ENCODE data around the gene MRPS18B. TPM values are rescaled to one million over a fixed set of nuclear protein-coding genes. Genes with fewer than 3 reads are reported as not detected.

The MRPS18B gene
- total and polyA plus RNA-seq, 2 of the 13 experiments (the other 11 are each of a cell fraction or from before 2014, with no cell fraction given), result 125 to 131 TPM

- TF ChIP-seq ZNF335 (CRISPR knock-in tag; IDR thresholded peaks at IDR 0.05), result peak; percentile 9; the same call in 1 of the 2 replicates
- 0 out of 2 replicates have a peak, but pooled peaks have one; percentile 12 for TF ChIP-seq ELF1 (CRISPR knock-in tag; IDR thresholded peaks at IDR 0.05)
- peak; percentile 53 to 80; a peak in 3 of 4 replicates for TF ChIP-seq POLR2A (IDR thresholded peaks at IDR 0.05; ENCODE audit: insufficient read depth in 1 of 2, low read depth in 2 of 2, low read length in 2 of 2)
Observed at GRCh38 chr6:30614044-30614842, 3.4 kb upstream of the MRPS18B start (continued).

DNA sequence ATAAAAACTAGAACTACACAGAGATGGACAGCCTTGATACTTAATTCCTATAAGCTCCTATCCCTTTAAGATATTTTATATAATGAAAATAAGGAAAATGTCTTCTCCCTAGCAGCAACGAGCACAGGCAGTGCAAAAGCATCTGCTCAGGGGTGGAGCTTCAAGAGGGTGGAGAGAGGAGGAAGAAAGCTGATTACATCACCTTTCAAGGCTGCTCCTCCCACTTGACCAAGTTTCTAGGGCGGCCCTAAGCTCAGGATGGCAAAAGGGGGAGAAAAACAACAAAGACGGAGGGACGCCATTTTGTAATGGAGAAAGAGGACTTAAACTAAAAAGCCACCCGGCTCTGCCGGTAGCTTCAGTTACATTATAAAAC, 2.8 kb upstream of the MRPS18B start:
- ATAC-seq (peak; percentile 58), FAIRE-seq (peak; percentile 66), DNase-seq (ENCODE audit: low spot score) (peak; percentile 99)
- Histone ChIP-seq H3K27ac (ENCODE audit: extremely low read length, insufficient read depth, low read length) (peak overlapping the region; percentile 98), H3K79me2 (ENCODE audit: insufficient read depth, low read length) (peaks cover 44% of the 10 kb centered on the region), H3K4me3 (replicated peaks in 1 of 3; ENCODE audit: insufficient read depth in 1 of 3, low read depth in 2 of 3, low read length in 3 of 3) (peak overlapping the region; percentile 74 to 97 (median 87); a peak in 5 of 6 replicates), H3K9ac (ENCODE audit: insufficient read depth, low read depth, low read length) (peak overlapping the region; percentile 100), H3K4me1 (ENCODE audit: insufficient read depth, low read length) (peaks cover 35% of the 10 kb centered on the region), H3K36me3 (replicated peaks in 1 of 2; ENCODE audit: control insufficient read depth in 1 of 2, insufficient read depth in 2 of 2, low read length in 2 of 2) (peaks cover 2 to 12% of the 10 kb centered on the region in 2 experiments), H4K20me1 (ENCODE audit: insufficient read depth, low read length) (peaks cover 12% of the 10 kb centered on the region), H3K9me3 (ENCODE audit: low read length) (no peaks in the 10 kb centered on the region), H3K4me2 (ENCODE audit: low read depth, low read length) (peak overlapping the region; percentile 88), H3K27me3 (ENCODE audit: control insufficient read depth in 1 of 2, insufficient read depth in 2 of 2, low read length in 2 of 2) (no peaks in the 10 kb centered on the region; a peak in 1 of 5 replicates), H2AFZ (ENCODE audit: low read length) (no peak overlapping the region)
- ChIA-PET POLR2A (interaction anchor here (0.7 to 4.8 kb wide), 43 partner anchors 10 to 1207 kb away, joined by 3 to 172 read pairs (median 4); partner anchors contain the start of genes ABCF1, ATAT1, C6orf136 and DHX16), CTCF (ENCODE audit: low intra/inter-chr PET ratio, low total read pairs) (no interaction called here)
- 1% methylated on average over 6 of the region's 6 CpGs for WGBS (ENCODE audit: low lambda C conversion rate)
- in situ Hi-C loops (cut with HindIII; ENCODE audit: extremely low pct_ligation_motif_present, low pct_unique_long_range_greater_than_20kb) (no loop called here), intact Hi-C loops (cut with micrococcal nuclease; ENCODE audit: unreplicated experiment) (loop anchor here (5.0 kb wide), 1 partner anchor 42 kb away; no protein-coding TSS in a partner anchor)
- BruUV-seq (replicated peaks), result no TSS peak
- 0 out of 2 replicates have a peak, but pooled peaks have one; percentile 23 for TF ChIP-seq MIXL1 (CRISPR knock-in tag; IDR thresholded peaks at IDR 0.05)
- TF ChIP-seq ZFP82 (CRISPR knock-in tag; IDR thresholded peaks at IDR 0.05; ENCODE audit: borderline replicate concordance), result no peak
- TF ChIP-seq, protein P1, sequence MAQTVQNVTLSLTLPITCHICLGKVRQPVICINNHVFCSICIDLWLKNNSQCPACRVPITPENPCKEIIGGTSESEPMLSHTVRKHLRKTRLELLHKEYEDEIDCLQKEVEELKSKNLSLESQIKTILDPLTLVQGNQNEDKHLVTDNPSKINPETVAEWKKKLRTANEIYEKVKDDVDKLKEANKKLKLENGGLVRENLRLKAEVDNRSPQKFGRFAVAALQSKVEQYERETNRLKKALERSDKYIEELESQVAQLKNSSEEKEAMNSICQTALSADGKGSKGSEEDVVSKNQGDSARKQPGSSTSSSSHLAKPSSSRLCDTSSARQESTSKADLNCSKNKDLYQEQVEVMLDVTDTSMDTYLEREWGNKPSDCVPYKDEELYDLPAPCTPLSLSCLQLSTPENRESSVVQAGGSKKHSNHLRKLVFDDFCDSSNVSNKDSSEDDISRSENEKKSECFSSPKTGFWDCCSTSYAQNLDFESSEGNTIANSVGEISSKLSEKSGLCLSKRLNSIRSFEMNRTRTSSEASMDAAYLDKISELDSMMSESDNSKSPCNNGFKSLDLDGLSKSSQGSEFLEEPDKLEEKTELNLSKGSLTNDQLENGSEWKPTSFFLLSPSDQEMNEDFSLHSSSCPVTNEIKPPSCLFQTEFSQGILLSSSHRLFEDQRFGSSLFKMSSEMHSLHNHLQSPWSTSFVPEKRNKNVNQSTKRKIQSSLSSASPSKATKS (CRISPR knock-in tag; IDR thresholded peaks at IDR 0.05), result no peak; the same call in 1 of the 2 replicates
- peak; percentile 55 for TF ChIP-seq XRCC5 (optimal IDR thresholded peaks at IDR 0.05; ENCODE audit: low read length)
- no peak for TF ChIP-seq ZNF256 (CRISPR knock-in tag; conservative IDR thresholded peaks at IDR 0.05)
- no peak for TF ChIP-seq SOX6 (IDR thresholded peaks at IDR 0.05)
- TF ChIP-seq SOX6 (CRISPR knock-in tag; IDR thresholded peaks at IDR 0.05), result peak; percentile 68; the same call in 1 of the 2 replicates
- TF ChIP-seq ZNF558 (CRISPR knock-in tag; IDR thresholded peaks at IDR 0.05; ENCODE audit: borderline replicate concordance), result 0 out of 2 replicates have a peak, but pooled peaks have one; percentile 63
- no peak for TF ChIP-seq ZNF367 (CRISPR knock-in tag; IDR thresholded peaks at IDR 0.05; ENCODE audit: borderline replicate concordance)
- TF ChIP-seq ZNF431 (CRISPR knock-in tag; IDR thresholded peaks at IDR 0.05; ENCODE audit: borderline replicate concordance, low read depth), result peak; percentile 21; the same call in 1 of the 2 replicates
- peak; percentile 71 for TF ChIP-seq MED1 (CRISPR knock-in tag; IDR thresholded peaks at IDR 0.05)
- TF ChIP-seq ZSCAN29 (CRISPR knock-in tag; conservative IDR thresholded peaks at IDR 0.05), result no peak
- TF ChIP-seq ZNF589 (CRISPR knock-in tag; conservative IDR thresholded peaks at IDR 0.05), result peak; percentile 36; the same call in 1 of the 2 replicates
- TF ChIP-seq SOX5 (CRISPR knock-in tag; IDR thresholded peaks at IDR 0.05; ENCODE audit: borderline replicate concordance), result peak; percentile 32; the same call in 1 of the 2 replicates
- TF ChIP-seq, protein P2, sequence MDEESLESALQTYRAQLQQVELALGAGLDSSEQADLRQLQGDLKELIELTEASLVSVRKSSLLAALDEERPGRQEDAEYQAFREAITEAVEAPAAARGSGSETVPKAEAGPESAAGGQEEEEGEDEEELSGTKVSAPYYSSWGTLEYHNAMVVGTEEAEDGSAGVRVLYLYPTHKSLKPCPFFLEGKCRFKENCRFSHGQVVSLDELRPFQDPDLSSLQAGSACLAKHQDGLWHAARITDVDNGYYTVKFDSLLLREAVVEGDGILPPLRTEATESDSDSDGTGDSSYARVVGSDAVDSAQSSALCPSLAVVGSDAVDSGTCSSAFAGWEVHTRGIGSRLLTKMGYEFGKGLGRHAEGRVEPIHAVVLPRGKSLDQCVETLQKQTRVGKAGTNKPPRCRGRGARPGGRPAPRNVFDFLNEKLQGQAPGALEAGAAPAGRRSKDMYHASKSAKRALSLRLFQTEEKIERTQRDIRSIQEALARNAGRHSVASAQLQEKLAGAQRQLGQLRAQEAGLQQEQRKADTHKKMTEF (CRISPR knock-in tag; IDR thresholded peaks at IDR 0.05), result peak; percentile 85; the same call in 1 of the 2 replicates
- TF ChIP-seq, protein P3, sequence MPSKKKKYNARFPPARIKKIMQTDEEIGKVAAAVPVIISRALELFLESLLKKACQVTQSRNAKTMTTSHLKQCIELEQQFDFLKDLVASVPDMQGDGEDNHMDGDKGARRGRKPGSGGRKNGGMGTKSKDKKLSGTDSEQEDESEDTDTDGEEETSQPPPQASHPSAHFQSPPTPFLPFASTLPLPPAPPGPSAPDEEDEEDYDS (CRISPR knock-in tag; IDR thresholded peaks at IDR 0.05), result peak; percentile 93
- TF ChIP-seq KDM1A (CRISPR knock-in tag; IDR thresholded peaks at IDR 0.05), result no peak
- peak; percentile 33; the same call in 1 of the 2 replicates for TF ChIP-seq ZNF335 (CRISPR knock-in tag; IDR thresholded peaks at IDR 0.05)

Data from HepG2 (cell line).